GM23338 (cell line): ENCODE measurements around the gene UBE2G2. TPM values are rescaled to one million over a fixed set of nuclear protein-coding genes. Genes with fewer than 3 reads are reported as not detected.

Experiments used
- ATAC-seq: fragments of 200-7000 bp; cut with Tn5 transposase; 3 replicates; pipeline ENCODE4 v1.9.1; 2020
- DNase-seq: peaks from one replicate; pipeline ENCODE4 v3.0.0-alpha.2; 2015; ENCODE audit warnings: low spot score
- H2AFZ ChIP-seq: fragments of 200-600 bp; sonication (generic); 2 replicates; pipeline ENCODE4 v1.8.0; 2016; ENCODE audit warnings: antibody characterized with exemption, mild to moderate bottlenecking, moderate library complexity
- H3F3A ChIP-seq: fragments of 200-600 bp; sonication (generic); replicated peaks from 2 replicates; pipeline ENCODE4 v1.8.0; 2017; ENCODE audit warnings: antibody characterized with exemption, mixed run types, low read depth
- H3K27ac ChIP-seq: fragments of 200-600 bp; sonication (generic); 2 replicates; pipeline ENCODE4 v1.6.1; 2016; ENCODE audit warnings: low read depth
- H3K27me3 ChIP-seq: fragments of 200-600 bp; sonication (generic); 2 replicates; pipeline ENCODE4 v1.8.0; 2016; ENCODE audit warnings: mild to moderate bottlenecking, mixed run types, moderate library complexity; ENCODE audit not compliant: insufficient read depth
- H3K36me3 ChIP-seq: fragments of 200-600 bp; sonication (generic); 2 replicates; pipeline ENCODE4 v1.8.0; 2016; ENCODE audit warnings: mild to moderate bottlenecking; ENCODE audit not compliant: insufficient read depth
- H3K4me1 ChIP-seq: fragments of 200-600 bp; sonication (generic); 2 replicates; pipeline ENCODE4 v1.8.0; 2016; ENCODE audit warnings: mild to moderate bottlenecking, moderate library complexity; ENCODE audit not compliant: insufficient read depth
- H3K4me2 ChIP-seq: fragments of 200-600 bp; sonication (generic); 2 replicates; pipeline ENCODE4 v1.7.1; 2017; ENCODE audit warnings: mixed run types
- H3K4me3 ChIP-seq: fragments of 200-600 bp; sonication (generic); 2 replicates; pipeline ENCODE4 v1.6.1; 2016; ENCODE audit warnings: mixed run types
- H3K79me2 ChIP-seq: fragments of 200-600 bp; sonication (generic); replicated peaks from 2 replicates; pipeline ENCODE4 v1.8.0; 2017; ENCODE audit warnings: mild to moderate bottlenecking; ENCODE audit not compliant: insufficient read depth
- H3K9me2 ChIP-seq: fragments of 200-600 bp; sonication (generic); 2 replicates; pipeline ENCODE4 v1.8.0; 2017; ENCODE audit not compliant: insufficient read depth
- H4K20me1 ChIP-seq: fragments of 200-600 bp; sonication (generic); replicated peaks from 2 replicates; pipeline ENCODE4 v1.8.0; 2017; ENCODE audit warnings: mild to moderate bottlenecking; ENCODE audit not compliant: insufficient read depth
- H3K27ac Mint-ChIP-seq: 2 replicates; pipeline ENCODE4 v1.8.0; 2020; ENCODE audit warnings: inconsistent platforms, mild to moderate bottlenecking, moderate library complexity, mixed read lengths
- H3K27me3 Mint-ChIP-seq: 3 replicates; pipeline ENCODE4 v1.8.0; 2022; ENCODE audit warnings: low read depth, mild to moderate bottlenecking, moderate library complexity, mixed read lengths, inconsistent platforms; ENCODE audit not compliant: insufficient read depth, poor library complexity
- H3K36me3 Mint-ChIP-seq: 3 replicates; pipeline ENCODE4 v1.8.0; 2021; ENCODE audit warnings: low read depth, mild to moderate bottlenecking, inconsistent platforms, moderate library complexity, mixed read lengths
- H3K4me1 Mint-ChIP-seq: 3 replicates; pipeline ENCODE4 v1.8.0; 2020; ENCODE audit warnings: mild to moderate bottlenecking, inconsistent platforms, mixed read lengths
- H3K4me3 Mint-ChIP-seq: 3 replicates; pipeline ENCODE4 v1.8.0; 2021; ENCODE audit warnings: moderate library complexity, mild to moderate bottlenecking, inconsistent platforms, mixed read lengths
- H3K9me3 Mint-ChIP-seq: 3 replicates; pipeline ENCODE4 v1.8.0; 2020; ENCODE audit warnings: moderate library complexity, mild to moderate bottlenecking, inconsistent platforms, mixed read lengths
- CREB1 ChIP-seq: fragments of 250-450 bp; sonication (Bioruptor Pico); IDR thresholded peaks from 2 replicates; pipeline ENCODE4 v1.5.0; 2020; ENCODE audit warnings: low read depth, mild to moderate bottlenecking, moderate library complexity
- NANOG ChIP-seq: IDR thresholded peaks from 2 replicates; pipeline ENCODE4 v1.6.1; 2016; ENCODE audit warnings: antibody characterized with exemption, borderline replicate concordance
- POLR2AphosphoS5 ChIP-seq: IDR thresholded peaks from 2 replicates; pipeline ENCODE4 v1.6.1; 2016; ENCODE audit warnings: antibody characterized with exemption, low read depth
- ZNF114 ChIP-seq: fragments of 250-450 bp; sonication (Bioruptor Pico); IDR thresholded peaks from 2 replicates; pipeline ENCODE4 v1.5.0; 2020; ENCODE audit warnings: mild to moderate bottlenecking, moderate library complexity
- ZNF331 ChIP-seq: fragments of 250-450 bp; sonication (Bioruptor Pico); IDR thresholded peaks from 2 replicates; pipeline ENCODE4 v1.5.0; 2020; ENCODE audit warnings: low read depth, mild to moderate bottlenecking, moderate library complexity
- ZNF462 ChIP-seq: fragments of 250-450 bp; sonication (Bioruptor Pico); IDR thresholded peaks from 2 replicates; pipeline ENCODE4 v1.5.0; 2020; ENCODE audit warnings: mild to moderate bottlenecking, moderate library complexity
- polyA plus RNA-seq: library from polyadenylated mRNA; unstranded; fragments of >200 nt; fragmentation: Nextera tagmentation; extraction: Ambion mirVana; gene quantifications from 2 replicates; pipeline ENCODE4 v1.2.1, GENCODE V29; 2016
- total RNA-seq: library from RNA; depleted of rRNA; stranded (reverse); fragments of >200 nt; shearing (Covaris generic); gene quantifications from 2 replicates; pipeline ENCODE4 v1.2.3, GENCODE V29; 2014

Gene UBE2G2
- total and polyA plus RNA-seq, 2 experiments from 2014 or later: 66.4 to 100 TPM

- H3K4me1 ChIP-seq: no peaks in the 10 kb centered on the region
- peaks cover 79% of the 10 kb centered on the region for H3K9me3 Mint-ChIP-seq
These were observed 21.6 kb upstream of the UBE2G2 start for GRCh38 chr21:44823179-44823660.

GRCh38 chr21:44822484-44823178 lies 21.0 kb upstream of the UBE2G2 start:
- Histone ChIP-seq H3K4me2 (no peak overlapping the region), H3K4me1 (no peaks in the 10 kb centered on the region), H2AFZ (no peak overlapping the region), H4K20me1 (no peaks in the 10 kb centered on the region), H3K79me2 (no peaks in the 10 kb centered on the region), H3F3A (no peaks in the 10 kb centered on the region), H3K9me2 (no peaks in the 10 kb centered on the region), H3K36me3 (0 out of 2 replicates have a peak, but pooled peaks cover 9% of the 10 kb centered on the region), H3K27me3 (0 out of 2 replicates have a peak, but pooled peaks cover 8% of the 10 kb centered on the region), H3K4me3 (no peak overlapping the region), H3K27ac (no peak overlapping the region)
- Mint-ChIP-seq H3K27me3 (peaks cover 20% of the 10 kb centered on the region), H3K36me3 (peaks cover 41% of the 10 kb centered on the region), H3K9me3 (peaks cover 73% of the 10 kb centered on the region), H3K4me1 (no peaks in the 10 kb centered on the region; the same call in 2 of the 3 replicates), H3K27ac (no peak overlapping the region), H3K4me3 (no peak overlapping the region)
- no peak for DNase-seq
- TF ChIP-seq ZNF331 (no peak), NANOG (no peak), POLR2AphosphoS5 (no peak)
- ATAC-seq: no peak

More at GRCh38 chr21:44823179-44823660, 21.6 kb upstream of the UBE2G2 start:
- H3K4me3 Mint-ChIP-seq: no peak overlapping the region
- peaks cover 42% of the 10 kb centered on the region for H3K36me3 Mint-ChIP-seq
- no peaks in the 10 kb centered on the region; the same call in 2 of the 3 replicates for H3K4me1 Mint-ChIP-seq
- Histone ChIP-seq H3K36me3 (0 out of 2 replicates have a peak, but pooled peaks cover 9% of the 10 kb centered on the region), H3K4me3 (no peak overlapping the region), H3K9me2 (no peaks in the 10 kb centered on the region), H3F3A (no peaks in the 10 kb centered on the region), H3K27ac (no peak overlapping the region), H4K20me1 (no peaks in the 10 kb centered on the region), H3K4me2 (no peak overlapping the region), H3K79me2 (no peaks in the 10 kb centered on the region), H3K27me3 (0 out of 2 replicates have a peak, but pooled peaks cover 8% of the 10 kb centered on the region), H2AFZ (no peak overlapping the region)
- peaks cover 20% of the 10 kb centered on the region for H3K27me3 Mint-ChIP-seq
- no peak for DNase-seq
- H3K27ac Mint-ChIP-seq: no peak overlapping the region
- TF ChIP-seq ZNF114 (CRISPR knock-in tag) (no peak), NANOG (no peak), CREB1 (CRISPR knock-in tag) (no peak)
- ATAC-seq: no peak

- Histone ChIP-seq H3K27ac (no peak overlapping the region), H3K9me2 (no peaks in the 10 kb centered on the region), H3K79me2 (peaks cover 9% of the 10 kb centered on the region), H3F3A (no peaks in the 10 kb centered on the region), H3K4me3 (no peak overlapping the region), H3K36me3 (0 out of 2 replicates have a peak, but pooled peaks cover 9% of the 10 kb centered on the region), H3K4me1 (0 out of 2 replicates have a peak, but pooled peaks cover 4% of the 10 kb centered on the region), H4K20me1 (peaks cover 8% of the 10 kb centered on the region), H3K27me3 (0 out of 2 replicates have a peak, but pooled peaks cover 8% of the 10 kb centered on the region), H3K4me2 (no peak overlapping the region), H2AFZ (no peak overlapping the region)
- peaks cover 5% of the 10 kb centered on the region for H3K4me1 Mint-ChIP-seq
- DNase-seq (no peak), ATAC-seq (no peak)
- H3K27me3 Mint-ChIP-seq: peaks cover 24% of the 10 kb centered on the region
- H3K9me3 Mint-ChIP-seq: peaks cover 56% of the 10 kb centered on the region
- H3K36me3 Mint-ChIP-seq: peaks cover 35% of the 10 kb centered on the region
- no peak for TF ChIP-seq ZNF462 (CRISPR knock-in tag)
- H3K27ac Mint-ChIP-seq: no peak overlapping the region
- no peak overlapping the region for H3K4me3 Mint-ChIP-seq
These were observed 19.2 kb upstream of the UBE2G2 start for GRCh38 chr21:44820851-44821250.
